Measurements from ENCODE around the gene AGPAT1. TPM values are rescaled to one million over a fixed set of nuclear protein-coding genes. Genes with fewer than 3 reads are reported as not detected.

Gene AGPAT1
- total and polyA plus RNA-seq, 10 of the 15 experiments (the other 5 are each of a cell fraction or from before 2014, with no cell fraction given): 13.9 to 39.5 (median 24.7) TPM

GRCh38 chr6:32127717-32128592 lies 47.9 kb downstream of the AGPAT1 start, which contains the start of gene ATF6B (continued):
- TF ChIP-seq RAD21 (IDR thresholded peaks at IDR 0.05; ENCODE audit: insufficient read depth, low read depth, low read length) (no peak), KDM1A (IDR thresholded peaks at IDR 0.05; ENCODE audit: borderline replicate concordance) (no peak), RELB (IDR thresholded peaks at IDR 0.05; ENCODE audit: low read depth) (peak; percentile 89), E2F8 (IDR thresholded peaks at IDR 0.05; ENCODE audit: low read depth, partially characterized antibody) (no peak), SMAD1 (IDR thresholded peaks at IDR 0.05; ENCODE audit: low read depth, partially characterized antibody) (no peak), TCF12 (IDR thresholded peaks at IDR 0.05; ENCODE audit: low read depth, low read length) (no peak), NKRF (conservative IDR thresholded peaks at IDR 0.05) (peak; percentile 83), NR2C1 (IDR thresholded peaks at IDR 0.05) (peak; percentile 72; the same call in 1 of the 2 replicates), SP1 (IDR thresholded peaks at IDR 0.05; ENCODE audit: low read depth, low read length) (peak; percentile 85), LARP7 (IDR thresholded peaks at IDR 0.05) (peak; percentile 40; the same call in 1 of the 2 replicates), EED (IDR thresholded peaks at IDR 0.05; ENCODE audit: low read depth) (no peak), FOS (IDR thresholded peaks at IDR 0.05; ENCODE audit: borderline replicate concordance, extremely low read depth, insufficient read length) (peak; percentile 41), PBX3 (IDR thresholded peaks at IDR 0.05; ENCODE audit: insufficient replicate concordance, low read depth, low read length) (no peak), ZNF217 (IDR thresholded peaks at IDR 0.05) (no peak), ATF2 (IDR thresholded peaks at IDR 0.05; ENCODE audit: low read length) (no peak), ATF7 (IDR thresholded peaks at IDR 0.05; ENCODE audit: low read depth) (0 out of 2 replicates have a peak, but pooled peaks have one; percentile 17), ZBTB33 (IDR thresholded peaks at IDR 0.05) (no peak), ZNF207 (IDR thresholded peaks at IDR 0.05; ENCODE audit: borderline replicate concordance) (no peak)

Data from GM12878 (cell line).